DLD1 (cell line): ENCODE data around the gene MLX.

ENCODE experiments used
- in situ Hi-C: cut with HindIII; loops from 2 replicates; pipeline ENCODE4 v1.10.0; 2017; ENCODE audit warnings: low sequenced_read_pairs

MLX gene, protein sequence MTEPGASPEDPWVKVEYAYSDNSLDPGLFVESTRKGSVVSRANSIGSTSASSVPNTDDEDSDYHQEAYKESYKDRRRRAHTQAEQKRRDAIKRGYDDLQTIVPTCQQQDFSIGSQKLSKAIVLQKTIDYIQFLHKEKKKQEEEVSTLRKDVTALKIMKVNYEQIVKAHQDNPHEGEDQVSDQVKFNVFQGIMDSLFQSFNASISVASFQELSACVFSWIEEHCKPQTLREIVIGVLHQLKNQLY

DNA sequence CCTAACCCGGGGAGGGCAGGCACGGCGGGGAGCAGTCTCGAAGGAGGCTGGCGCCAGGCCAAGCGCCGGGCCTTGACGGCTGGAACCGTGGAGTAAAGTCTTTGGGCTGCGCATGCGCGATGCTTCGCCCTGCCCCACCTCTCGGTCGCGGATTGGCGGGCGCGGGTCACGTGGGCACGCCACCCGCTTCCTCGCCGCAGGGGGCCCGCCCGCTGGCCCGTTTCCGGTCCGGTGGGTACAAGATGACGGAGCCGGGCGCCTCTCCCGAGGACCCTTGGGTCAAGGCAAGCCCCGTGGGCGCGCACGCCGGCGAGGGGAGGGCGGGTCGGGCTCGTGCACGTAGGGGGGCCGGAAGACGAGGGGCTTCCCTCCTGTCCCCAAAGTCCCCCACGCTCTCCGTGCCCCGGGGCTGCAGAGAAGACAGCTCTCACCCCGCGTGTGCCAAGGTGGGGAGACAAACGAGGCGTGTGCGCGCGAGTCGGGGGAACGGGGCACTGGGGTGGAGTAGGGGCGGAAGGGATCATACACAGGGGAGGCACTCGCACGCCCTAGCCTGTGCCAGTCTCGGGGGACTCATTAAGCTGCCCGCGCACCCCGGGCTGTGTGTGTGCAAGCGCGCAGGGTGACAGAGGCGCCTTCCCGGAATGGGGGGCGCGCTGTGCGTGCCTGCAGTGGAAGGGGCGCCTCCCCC is at the start of gene MLX:
Gene MLX, plus strand, starts transcription at position 218 of the 691 bp plus-strand sequence. Its CDS starts 25 bp downstream, at position 243.
- in situ Hi-C loops = no loop called here

DNA sequence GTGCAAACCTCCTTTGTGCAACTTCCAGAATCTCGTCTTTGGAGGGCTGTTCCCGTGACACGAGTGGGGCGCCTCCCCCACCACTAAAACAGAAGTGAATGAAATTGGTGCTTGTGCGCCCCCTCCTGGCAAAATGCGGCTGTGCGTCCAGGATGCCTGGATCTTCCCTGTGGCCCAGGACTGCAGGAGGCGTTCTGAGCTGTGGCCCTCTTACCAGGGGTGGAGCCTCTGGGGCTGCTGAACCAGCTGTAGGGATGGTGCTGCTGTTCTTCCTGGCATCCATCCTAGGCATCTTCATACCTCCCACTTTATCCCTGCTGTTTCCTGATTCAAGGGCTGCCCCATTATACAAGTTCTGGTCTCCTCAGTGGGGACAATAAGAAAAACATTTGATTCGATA is 49.4 kb upstream of the MLX start:
- in situ Hi-C loops = loop anchor here (25.0 kb wide), 1 partner anchor 205 kb away; no protein-coding TSS in a partner anchor

GRCh38 chr17:42518046-42518754 is 48.7 kb upstream of the MLX start:
- in situ Hi-C loops = loop anchor here (25.0 kb wide), 1 partner anchor 206 kb away; no protein-coding TSS in a partner anchor

GRCh38 chr17:42518755-42519545 is 48.0 kb upstream of the MLX start:
- in situ Hi-C loops = loop anchor here (25.0 kb wide), 1 partner anchor 207 kb away; no protein-coding TSS in a partner anchor

GRCh38 chr17:42519546-42520491 is 47.1 kb upstream of the MLX start:
- in situ Hi-C loops = loop anchor here (25.0 kb wide), 1 partner anchor 208 kb away; no protein-coding TSS in a partner anchor

DNA sequence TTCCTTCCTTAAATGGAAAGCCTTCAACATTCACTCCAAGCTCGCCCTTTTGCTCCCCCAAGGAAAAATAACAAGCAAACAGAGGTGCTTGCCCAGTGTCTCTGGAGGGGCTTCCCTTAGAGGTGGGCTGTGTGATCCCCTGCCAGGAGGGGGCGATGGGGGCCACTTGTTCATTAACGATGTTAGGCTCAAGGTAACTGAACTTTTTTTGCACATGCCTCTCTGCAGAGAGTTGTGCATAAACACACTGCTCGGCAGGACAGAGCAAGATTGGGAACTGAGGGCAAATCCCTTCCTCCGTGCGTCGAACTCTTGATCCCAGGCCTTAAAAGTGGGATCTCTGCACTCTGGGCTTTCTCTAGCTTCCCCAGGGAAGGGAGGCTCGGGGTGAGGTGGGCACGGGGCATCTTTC is 46.4 kb upstream of the MLX start:
- in situ Hi-C loops = loop anchor here (25.0 kb wide), 1 partner anchor 208 kb away; no protein-coding TSS in a partner anchor

DNA sequence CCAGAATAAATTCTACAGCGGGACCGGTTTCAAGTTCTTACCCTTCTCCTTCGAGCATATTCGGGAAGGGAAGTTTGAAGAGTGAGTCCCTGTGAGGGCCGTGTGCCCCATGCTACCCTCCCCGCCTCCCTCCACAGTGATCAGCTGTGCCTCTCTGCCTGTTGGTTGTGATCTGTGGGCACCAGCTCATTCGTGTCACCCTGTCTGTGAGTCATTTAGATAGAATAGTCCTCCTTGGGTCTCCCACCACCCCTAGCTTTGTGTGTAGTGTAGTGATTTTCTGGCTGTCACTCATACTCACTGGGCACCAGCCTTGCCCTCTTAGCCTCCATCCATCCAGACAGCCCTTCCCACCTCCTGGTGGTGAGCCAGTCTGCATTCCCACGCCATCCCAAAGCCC is 45.9 kb upstream of the MLX start:
- in situ Hi-C loops = loop anchor here (25.0 kb wide), 1 partner anchor 209 kb away; no protein-coding TSS in a partner anchor

- in situ Hi-C loops = loop anchor here (25.0 kb wide), 1 partner anchor 209 kb away; no protein-coding TSS in a partner anchor
Observed at GRCh38 chr17:42521666-42522262, 45.1 kb upstream of the MLX start.

DNA sequence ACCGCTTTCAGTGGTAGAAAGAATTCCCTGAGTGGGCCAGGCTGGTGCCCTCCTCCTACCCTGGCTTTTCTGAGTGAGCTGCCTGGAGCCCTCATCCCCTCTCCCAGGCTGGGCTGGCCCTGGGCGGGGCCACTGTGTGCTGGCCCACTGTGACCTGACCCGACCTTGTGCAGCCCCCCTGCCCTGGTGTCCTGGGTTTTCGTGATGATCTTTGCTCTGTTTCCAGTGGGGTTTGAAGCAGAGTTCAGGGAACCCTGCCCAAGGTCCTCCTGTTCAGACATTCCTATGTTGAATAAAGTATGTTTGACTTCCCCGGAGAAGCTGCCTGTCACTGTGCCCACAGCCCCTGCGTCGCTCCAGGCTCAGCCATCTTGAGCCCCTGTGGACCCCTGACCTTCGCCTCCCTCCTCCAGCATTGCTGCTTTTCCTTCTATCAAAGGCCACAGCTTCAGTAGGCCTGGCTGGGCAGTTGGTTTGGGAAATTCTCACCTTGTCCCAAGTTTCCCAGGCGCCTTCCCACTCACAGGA is 44.6 kb upstream of the MLX start:
- in situ Hi-C loops = loop anchor here (25.0 kb wide), 1 partner anchor 210 kb away; no protein-coding TSS in a partner anchor

GRCh38 chr17:42522798-42523278 is 44.1 kb upstream of the MLX start:
- in situ Hi-C loops = loop anchor here (25.0 kb wide), 1 partner anchor 211 kb away; no protein-coding TSS in a partner anchor

- in situ Hi-C loops = no loop called here
Observed at GRCh38 chr17:42525221-42525620, 41.7 kb upstream of the MLX start.

- in situ Hi-C loops = no loop called here
Observed at GRCh38 chr17:42526031-42526444, 40.9 kb upstream of the MLX start.

GRCh38 chr17:42527932-42528331 is 39.0 kb upstream of the MLX start:
- in situ Hi-C loops = no loop called here

DNA sequence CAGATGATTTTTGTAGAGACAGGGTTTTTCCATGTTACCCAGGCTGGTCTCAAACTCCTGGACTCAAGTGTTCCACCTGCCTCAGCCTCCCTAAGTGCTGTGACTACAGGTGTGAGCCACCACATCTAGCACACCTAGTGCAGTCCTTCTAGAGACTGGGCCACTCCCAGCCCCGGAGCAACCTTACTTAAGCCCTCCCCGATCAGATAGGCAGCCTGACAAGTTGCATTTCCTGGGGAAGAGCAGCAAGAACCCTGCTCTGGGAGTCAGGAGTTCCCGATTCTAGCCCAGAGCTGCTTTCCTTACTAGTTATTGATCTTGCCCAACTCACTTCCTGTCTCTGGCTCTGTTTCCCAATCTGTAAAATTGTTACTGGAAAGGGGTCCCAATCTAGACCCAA is 37.8 kb upstream of the MLX start:
- in situ Hi-C loops = no loop called here

- in situ Hi-C loops = no loop called here
Observed at GRCh38 chr17:42530952-42531454, 35.9 kb upstream of the MLX start.

- in situ Hi-C loops = no loop called here
Observed at GRCh38 chr17:42531455-42532354, 35.2 kb upstream of the MLX start.
